Activated CD4-positive, alpha-beta memory T cell treated with anti-CD3 and anti-CD28 coated beads, Interleukin-2, amount 10 ng/mL, durations not matched to agents 7 days and 5 days (primary cell): ENCODE results near the gene TTLL5. TPM values are rescaled to one million over a fixed set of nuclear protein-coding genes. Genes with fewer than 3 reads are reported as not detected.
A peak's percentile ranks its signal among the peaks of the same experiment; 100 is the strongest.

Experiments used
- CTCF ChIA-PET: fragments of 350-600 bp; sonication (Branson Sonifier 250); formaldehyde crosslinking; loops from one replicate; lab custom pipeline; 2021; ENCODE audit warnings: antibody characterized with exemption, inconsistent platforms; lab: Charles Lee
- POLR2A ChIA-PET: fragments of 350-600 bp; sonication (Branson Sonifier 250); formaldehyde crosslinking; loops from one replicate; lab custom pipeline; 2021; ENCODE audit warnings: antibody characterized with exemption; lab: Charles Lee
- DNase-seq: peaks from one replicate; pipeline ENCODE4 v3.0.0-alpha.2; 2020
- H3K27ac Mint-ChIP-seq: one replicate; pipeline ENCODE4 v1.8.0; 2021; ENCODE audit warnings: mild to moderate bottlenecking, mixed read lengths
- H3K27me3 Mint-ChIP-seq: one replicate; pipeline ENCODE4 v1.8.0; 2021; ENCODE audit warnings: mixed read lengths
- H3K36me3 Mint-ChIP-seq: one replicate; pipeline ENCODE4 v1.8.0; 2021; ENCODE audit warnings: low read depth, mixed read lengths
- H3K4me1 Mint-ChIP-seq: one replicate; pipeline ENCODE4 v1.8.0; 2021; ENCODE audit warnings: mixed read lengths
- H3K4me3 Mint-ChIP-seq: one replicate; pipeline ENCODE4 v1.8.0; 2021; ENCODE audit warnings: mild to moderate bottlenecking, mixed read lengths
- H3K9me3 Mint-ChIP-seq: one replicate; pipeline ENCODE4 v1.8.0; 2021; ENCODE audit warnings: mixed read lengths
- total RNA-seq, 2 experiments: library from RNA; stranded (reverse); gene quantifications; one replicate each; pipeline ENCODE4 v1.2.3, GENCODE V29; 2021

TTLL5 gene
- total RNA-seq, 2 experiments from 2014 or later, result 30.6 to 33.1 TPM

DNA sequence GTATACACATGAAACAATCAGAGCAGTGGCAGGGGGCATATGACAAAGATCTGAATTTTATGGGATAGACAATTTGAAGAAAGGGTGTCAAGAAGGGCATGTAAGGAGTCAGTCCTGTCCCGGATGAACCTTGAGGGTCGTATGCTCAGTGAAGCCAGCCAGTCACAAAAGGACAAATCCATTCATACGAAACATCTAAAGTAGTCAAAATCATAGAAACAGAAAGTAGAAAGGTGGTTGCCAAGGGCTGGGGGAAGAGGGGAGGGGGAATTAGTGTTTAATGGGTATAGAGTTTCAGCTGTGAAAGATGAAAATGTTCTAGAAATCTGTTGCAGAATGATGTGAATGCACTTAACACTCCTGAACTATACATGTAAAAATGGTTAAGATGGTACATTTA, 163.3 kb downstream of the TTLL5 start:
- ChIA-PET CTCF (no interaction called here), POLR2A (no interaction called here)
- peaks cover 4% of the 10 kb centered on the region for H3K4me1 Mint-ChIP-seq
- peaks cover 26% of the 10 kb centered on the region for H3K36me3 Mint-ChIP-seq
- H3K9me3 Mint-ChIP-seq, result no peaks in the 10 kb centered on the region
- no peaks in the 10 kb centered on the region for H3K27me3 Mint-ChIP-seq
- DNase-seq, result no peak
- no peak overlapping the region for H3K4me3 Mint-ChIP-seq
- H3K27ac Mint-ChIP-seq, result no peak overlapping the region

DNA sequence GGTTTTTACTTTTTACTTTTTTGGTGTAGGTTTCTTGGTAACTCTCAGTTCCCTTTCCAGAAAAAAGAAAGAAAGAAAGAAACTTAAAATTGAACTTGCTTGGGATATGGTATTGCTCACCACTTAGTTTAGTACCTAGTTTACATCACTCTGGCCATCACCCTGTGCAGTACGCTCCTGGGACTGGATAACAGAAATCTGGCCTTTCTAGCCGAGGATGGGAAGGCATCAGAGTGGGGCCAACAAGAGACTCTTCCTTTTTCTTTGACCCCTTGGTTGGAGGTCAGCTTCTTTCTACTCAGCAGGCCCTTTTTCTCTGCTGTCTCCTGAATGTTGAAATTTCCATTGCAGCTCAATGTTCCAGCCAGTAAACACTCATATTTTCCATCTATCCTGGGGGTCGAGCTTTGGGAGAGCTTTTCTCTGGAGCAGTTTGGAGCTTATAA, 164.1 kb downstream of the TTLL5 start:
- peaks cover 26% of the 10 kb centered on the region for H3K36me3 Mint-ChIP-seq
- H3K4me3 Mint-ChIP-seq, result no peak overlapping the region
- no peak for DNase-seq
- ChIA-PET CTCF (no interaction called here), POLR2A (no interaction called here)
- H3K9me3 Mint-ChIP-seq, result no peaks in the 10 kb centered on the region
- H3K27ac Mint-ChIP-seq, result no peak overlapping the region
- no peaks in the 10 kb centered on the region for H3K27me3 Mint-ChIP-seq
- H3K4me1 Mint-ChIP-seq, result peaks cover 4% of the 10 kb centered on the region

DNA sequence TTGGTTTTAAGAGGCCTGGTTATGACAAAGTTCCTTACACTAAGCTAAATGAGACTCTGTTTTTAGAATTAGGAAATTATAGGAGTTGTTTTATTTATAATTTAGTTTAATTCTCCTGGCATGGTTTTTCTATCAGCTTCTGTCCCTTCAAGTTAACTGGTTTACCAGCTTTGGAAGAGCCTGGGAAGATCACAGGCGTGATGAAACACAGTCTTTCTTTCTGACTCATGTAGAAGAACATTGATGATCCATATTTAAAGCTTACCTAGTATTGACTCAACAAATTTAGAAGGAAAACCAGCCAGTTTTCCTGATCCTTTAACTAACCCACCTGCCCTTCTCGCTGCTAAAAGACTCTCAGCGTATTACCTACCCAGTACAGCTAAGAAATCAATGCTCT, 165.6 kb downstream of the TTLL5 start:
- ChIA-PET POLR2A (no interaction called here), CTCF (interaction anchor here (1.4 kb wide), 1 partner anchor 249 kb away, joined by 4 read pairs; no protein-coding TSS in a partner anchor)
- no peak for DNase-seq
- H3K9me3 Mint-ChIP-seq, result no peaks in the 10 kb centered on the region
- H3K4me3 Mint-ChIP-seq, result no peak overlapping the region
- H3K36me3 Mint-ChIP-seq, result peaks cover 23% of the 10 kb centered on the region
- H3K27ac Mint-ChIP-seq, result no peak overlapping the region
- H3K27me3 Mint-ChIP-seq, result no peaks in the 10 kb centered on the region
- peaks cover 14% of the 10 kb centered on the region for H3K4me1 Mint-ChIP-seq

DNA sequence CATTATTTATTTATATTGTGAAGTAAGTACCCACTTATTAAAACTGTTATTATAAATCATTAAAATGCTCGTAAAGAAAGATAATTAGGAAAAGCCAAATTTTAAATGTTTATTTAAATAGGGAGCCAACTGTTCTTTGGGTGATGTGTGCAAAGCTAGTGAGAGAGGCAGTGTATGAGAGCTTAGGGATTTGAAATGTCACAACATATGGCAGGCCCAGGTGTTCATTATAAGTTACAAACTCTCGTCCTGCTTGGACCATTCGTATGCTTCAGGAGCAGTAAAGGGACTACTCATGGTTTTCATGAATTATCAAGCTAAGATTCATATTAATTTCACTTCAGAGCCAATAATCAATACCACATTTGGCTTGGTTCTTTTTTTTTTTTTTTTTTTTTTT, 166.3 kb downstream of the TTLL5 start:
- ChIA-PET CTCF (interaction anchor here (0.7 to 1.4 kb wide), 2 partner anchors 79 to 250 kb away, joined by 4 to 5 read pairs; no protein-coding TSS in a partner anchor), POLR2A (no interaction called here)
- Mint-ChIP-seq H3K4me1 (peaks cover 19% of the 10 kb centered on the region), H3K9me3 (no peaks in the 10 kb centered on the region), H3K36me3 (peaks cover 25% of the 10 kb centered on the region), H3K27ac (no peak overlapping the region), H3K4me3 (no peak overlapping the region), H3K27me3 (no peaks in the 10 kb centered on the region)
- no peak for DNase-seq

DNA sequence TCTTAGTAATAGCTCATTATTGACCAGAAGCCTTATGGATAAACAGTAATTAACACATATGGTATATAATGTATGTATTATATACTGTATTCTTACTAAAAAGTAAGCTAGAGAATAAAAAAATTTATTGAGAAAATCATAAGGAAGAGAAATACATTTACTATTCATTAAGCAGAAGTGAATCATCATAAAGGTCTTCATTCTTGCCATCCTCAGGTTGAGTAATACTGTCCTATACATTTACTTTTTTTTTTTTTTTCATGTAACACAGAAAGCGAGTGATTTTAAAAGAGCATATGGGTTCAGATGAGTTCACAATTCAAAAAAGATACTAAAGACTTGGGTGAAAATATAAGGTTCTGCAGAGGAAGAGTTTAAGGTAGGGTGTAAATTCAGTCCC, 168.3 kb downstream of the TTLL5 start:
- H3K4me3 Mint-ChIP-seq, result no peak overlapping the region
- peaks cover 12% of the 10 kb centered on the region for H3K36me3 Mint-ChIP-seq
- ChIA-PET CTCF (interaction anchor here (1.0 to 2.0 kb wide), 3 partner anchors 15 to 154 kb away, joined by 3 to 4 read pairs (median 4); no protein-coding TSS in a partner anchor), POLR2A (no interaction called here)
- no peaks in the 10 kb centered on the region for H3K27me3 Mint-ChIP-seq
- peaks cover 16% of the 10 kb centered on the region for H3K4me1 Mint-ChIP-seq
- H3K27ac Mint-ChIP-seq, result no peak overlapping the region
- H3K9me3 Mint-ChIP-seq, result no peaks in the 10 kb centered on the region
- no peak for DNase-seq

DNA sequence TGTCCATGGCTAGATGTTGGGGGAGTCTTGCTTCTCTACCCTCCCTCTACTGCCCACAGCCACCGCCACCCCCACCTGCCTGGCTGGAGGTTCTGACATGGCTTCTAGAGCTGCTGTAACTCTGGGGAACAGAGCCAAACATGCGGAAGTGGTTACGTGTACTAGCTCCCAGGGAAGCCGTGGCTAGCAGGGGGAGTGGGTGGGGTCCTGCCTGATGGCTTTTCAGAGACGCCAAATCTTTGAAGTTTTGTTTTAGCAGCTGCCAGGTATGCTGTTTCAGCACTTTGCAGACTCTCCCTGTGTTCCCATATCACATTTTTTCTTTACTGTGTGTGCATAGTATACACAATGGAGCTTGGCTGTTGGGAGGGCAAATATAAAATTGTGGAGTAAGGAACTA, 170.4 kb downstream of the TTLL5 start:
- POLR2A ChIA-PET, result interaction anchor here (1.5 kb wide), 1 partner anchor 18 kb away, joined by 3 read pairs; no protein-coding TSS in a partner anchor
- Mint-ChIP-seq H3K36me3 (peaks cover 16% of the 10 kb centered on the region), H3K9me3 (no peaks in the 10 kb centered on the region), H3K27ac (peak overlapping the region; percentile 59), H3K4me3 (no peak overlapping the region), H3K4me1 (peaks cover 16% of the 10 kb centered on the region), H3K27me3 (no peaks in the 10 kb centered on the region)
- DNase-seq, result peak; percentile 60
- CTCF ChIA-PET, result interaction anchor here (1.1 to 1.7 kb wide), 4 partner anchors 13 to 151 kb away, joined by 3 to 7 read pairs (median 5); no protein-coding TSS in a partner anchor

DNA sequence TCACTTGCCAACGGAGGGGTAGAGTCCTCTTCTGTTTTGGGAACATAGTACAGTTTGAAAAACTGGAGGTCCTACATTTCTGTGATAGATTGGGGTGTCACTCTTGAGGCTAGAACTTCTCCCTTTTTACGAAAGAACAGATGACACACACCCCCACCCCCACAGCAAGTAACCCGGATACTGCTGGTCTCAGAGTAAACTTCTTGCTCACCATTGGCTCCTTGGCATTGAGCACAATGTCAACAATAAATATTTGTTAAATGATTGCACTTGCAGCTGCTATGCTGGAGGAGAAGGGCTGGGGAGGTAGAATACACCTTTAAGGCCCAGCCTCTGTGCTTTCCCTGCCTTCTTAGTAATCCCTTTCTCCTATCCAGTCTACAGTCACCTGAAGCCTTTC, 170.9 kb downstream of the TTLL5 start:
- H3K27ac Mint-ChIP-seq, result no peak overlapping the region
- no peaks in the 10 kb centered on the region for H3K9me3 Mint-ChIP-seq
- H3K27me3 Mint-ChIP-seq, result no peaks in the 10 kb centered on the region
- peaks cover 16% of the 10 kb centered on the region for H3K4me1 Mint-ChIP-seq
- DNase-seq, result no peak
- H3K36me3 Mint-ChIP-seq, result peaks cover 16% of the 10 kb centered on the region
- ChIA-PET CTCF (interaction anchor here (1.2 to 1.7 kb wide), 3 partner anchors 13 to 150 kb away, joined by 4 to 7 read pairs (median 6); no protein-coding TSS in a partner anchor), POLR2A (interaction anchor here (1.5 kb wide), 1 partner anchor 18 kb away, joined by 3 read pairs; no protein-coding TSS in a partner anchor)
- no peak overlapping the region for H3K4me3 Mint-ChIP-seq

DNA sequence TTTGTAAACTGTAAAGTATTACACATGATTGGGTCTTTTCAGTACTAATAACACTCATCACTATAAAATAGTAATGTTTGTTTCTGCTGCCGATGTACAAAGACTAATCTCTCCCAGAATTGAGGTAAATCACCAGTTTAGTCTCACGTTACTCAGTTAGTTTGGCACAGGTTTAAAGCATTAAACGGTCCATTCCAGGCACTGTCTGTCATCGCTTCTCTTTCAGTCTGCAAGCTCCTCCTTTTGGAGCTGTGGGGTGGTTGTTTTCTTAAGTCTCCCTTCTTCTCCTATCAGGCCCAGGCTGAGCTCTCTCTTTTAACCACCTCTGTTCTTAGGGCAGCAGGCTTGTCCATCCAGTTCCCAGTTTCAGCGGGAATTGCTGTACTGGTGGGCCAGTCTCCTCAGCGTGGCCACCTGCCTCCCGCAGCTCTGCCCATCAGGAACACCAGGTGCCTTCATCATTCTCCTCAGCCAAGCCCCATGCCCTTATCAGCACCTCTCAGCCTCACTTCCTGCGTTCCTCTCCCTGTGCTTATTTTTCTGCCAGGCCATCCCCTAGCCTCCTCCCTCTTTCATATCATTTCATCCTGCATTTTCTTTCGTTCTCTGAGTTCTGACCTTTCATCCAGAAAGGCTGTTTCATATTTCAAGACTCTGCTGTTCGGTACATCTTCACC, 171.7 kb downstream of the TTLL5 start:
- no peaks in the 10 kb centered on the region for H3K9me3 Mint-ChIP-seq
- CTCF ChIA-PET, result no interaction called here

DNA sequence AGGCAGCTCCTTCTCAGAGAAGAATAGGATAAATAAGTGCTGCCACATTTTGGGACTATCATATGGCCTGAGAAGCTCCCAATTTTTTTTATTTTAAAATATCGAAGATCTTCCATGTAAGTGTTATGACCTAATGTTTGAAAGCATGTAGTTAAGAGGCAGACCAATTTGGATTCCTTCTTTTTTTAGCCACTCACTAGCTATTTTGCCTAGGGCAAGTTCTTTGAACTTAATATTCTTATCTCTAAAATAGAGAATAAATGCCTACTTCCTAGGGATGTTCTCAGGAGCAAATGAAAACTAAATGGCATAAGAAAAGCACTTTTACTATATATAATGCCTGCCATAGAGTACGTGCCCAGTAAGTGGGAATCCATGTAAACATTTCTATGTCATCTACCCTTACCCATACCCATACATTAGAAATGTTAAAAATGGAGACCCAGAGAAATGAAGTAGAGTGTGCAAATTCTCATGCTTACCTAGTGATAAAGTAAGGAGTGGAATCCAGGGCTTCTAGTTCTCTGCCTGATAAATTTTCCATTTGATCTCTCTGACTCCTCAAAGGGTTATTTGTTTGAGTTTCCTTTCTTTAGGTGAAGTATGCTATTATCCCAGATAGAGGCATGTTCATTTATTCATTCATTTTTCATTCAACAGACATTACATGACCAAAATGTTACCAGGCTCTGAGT, 172.4 kb downstream of the TTLL5 start:
- Mint-ChIP-seq H3K4me1 (peaks cover 16% of the 10 kb centered on the region), H3K27ac (no peak overlapping the region), H3K4me3 (no peak overlapping the region), H3K36me3 (peaks cover 22% of the 10 kb centered on the region), H3K27me3 (no peaks in the 10 kb centered on the region), H3K9me3 (no peaks in the 10 kb centered on the region)
- no peak for DNase-seq
- CTCF ChIA-PET, result no interaction called here
- POLR2A ChIA-PET, result no interaction called here

More for the DNA sequence above, 171.7 kb downstream of the TTLL5 start:
- no peak for DNase-seq
- H3K27ac Mint-ChIP-seq, result no peak overlapping the region
- no peaks in the 10 kb centered on the region for H3K27me3 Mint-ChIP-seq
- peaks cover 16% of the 10 kb centered on the region for H3K4me1 Mint-ChIP-seq
- POLR2A ChIA-PET, result interaction anchor here (1.5 kb wide), 1 partner anchor 19 kb away, joined by 3 read pairs; no protein-coding TSS in a partner anchor
- peaks cover 19% of the 10 kb centered on the region for H3K36me3 Mint-ChIP-seq
- no peak overlapping the region for H3K4me3 Mint-ChIP-seq

DNA sequence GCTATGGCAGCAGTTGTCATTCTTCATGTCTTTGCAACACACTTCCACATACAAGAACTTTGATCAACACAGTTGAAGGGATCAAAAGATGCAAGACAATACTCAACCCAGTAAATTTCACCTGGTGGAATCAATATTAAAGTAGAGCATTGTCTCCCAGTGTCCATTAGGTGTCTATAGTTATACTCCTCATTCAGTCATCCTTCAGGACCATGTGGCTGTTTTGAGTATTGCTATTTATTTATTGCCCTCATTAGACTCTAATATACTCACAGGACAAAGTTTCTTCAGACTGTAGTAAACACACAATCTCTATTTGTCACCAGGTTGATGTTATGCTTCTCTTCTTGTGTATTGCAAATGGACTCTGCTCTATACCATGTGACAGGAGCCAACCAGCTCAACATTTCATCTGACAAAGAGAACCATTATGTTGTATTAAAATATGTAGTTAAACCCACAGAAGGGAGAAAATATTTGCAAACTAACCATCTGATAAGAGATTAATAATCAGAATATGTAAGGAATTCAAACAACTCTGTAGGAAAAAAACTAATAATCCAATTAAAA, 174.2 kb downstream of the TTLL5 start:
- ChIA-PET CTCF (no interaction called here), POLR2A (no interaction called here)
- H3K9me3 Mint-ChIP-seq, result peaks cover 11% of the 10 kb centered on the region
- no peak overlapping the region for H3K4me3 Mint-ChIP-seq
- H3K4me1 Mint-ChIP-seq, result peaks cover 16% of the 10 kb centered on the region
- DNase-seq, result no peak
- no peak overlapping the region for H3K27ac Mint-ChIP-seq
- H3K36me3 Mint-ChIP-seq, result peaks cover 38% of the 10 kb centered on the region
- H3K27me3 Mint-ChIP-seq, result no peaks in the 10 kb centered on the region

DNA sequence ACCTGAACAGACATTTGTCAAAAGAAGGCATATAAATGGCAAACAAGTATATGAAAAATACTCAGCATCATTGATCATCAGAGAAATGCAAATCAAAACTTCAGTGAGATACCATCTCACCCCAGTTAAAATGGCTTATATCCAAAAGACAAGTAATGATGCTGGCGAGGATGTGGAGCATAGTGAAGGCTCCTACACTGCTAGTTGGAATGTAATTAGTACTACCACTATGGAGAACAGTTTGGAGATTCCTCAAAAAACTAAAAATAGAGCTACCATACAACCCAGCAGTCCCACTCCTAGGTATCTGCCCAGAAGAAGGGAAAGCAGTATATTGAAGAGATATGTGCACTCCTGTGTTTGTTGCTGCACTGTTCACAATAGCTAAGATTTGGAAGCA, 174.7 kb downstream of the TTLL5 start:
- no peak for DNase-seq
- H3K27ac Mint-ChIP-seq, result no peak overlapping the region
- peaks cover 38% of the 10 kb centered on the region for H3K36me3 Mint-ChIP-seq
- H3K9me3 Mint-ChIP-seq, result peaks cover 11% of the 10 kb centered on the region
- ChIA-PET POLR2A (no interaction called here), CTCF (no interaction called here)
- H3K4me1 Mint-ChIP-seq, result peaks cover 13% of the 10 kb centered on the region
- no peak overlapping the region for H3K4me3 Mint-ChIP-seq
- no peaks in the 10 kb centered on the region for H3K27me3 Mint-ChIP-seq

DNA sequence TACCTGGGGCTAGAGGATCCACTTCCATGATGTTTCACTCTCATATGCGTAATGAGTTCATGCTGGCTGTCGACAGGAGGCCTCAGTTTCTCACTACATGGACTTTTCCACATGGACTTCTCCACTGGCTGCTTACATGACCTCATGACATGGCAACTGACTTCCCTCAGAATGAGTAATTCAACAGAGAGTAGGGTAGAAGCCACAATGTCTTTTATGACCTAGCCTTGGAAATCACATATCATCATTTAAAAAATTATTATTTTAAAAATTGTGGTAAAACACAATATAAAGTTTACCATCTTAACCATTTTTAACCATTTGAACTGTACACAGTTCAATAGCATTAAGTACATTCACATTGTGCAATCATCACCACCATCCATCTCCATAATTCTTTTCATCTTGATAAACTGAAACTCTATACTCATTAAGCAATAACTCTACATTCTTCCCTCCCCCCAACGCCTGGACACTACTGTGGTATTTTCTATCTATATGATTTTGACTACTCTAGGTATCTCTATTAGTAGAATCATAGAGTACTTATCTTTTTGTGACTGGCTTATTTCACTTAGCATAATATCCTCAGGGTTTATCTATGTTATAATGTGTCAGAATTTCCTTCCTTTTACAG, 176.2 kb downstream of the TTLL5 start:
- CTCF ChIA-PET, result no interaction called here

More for the DNA sequence above, 176.2 kb downstream of the TTLL5 start:
- POLR2A ChIA-PET, result no interaction called here
- peaks cover 11% of the 10 kb centered on the region for H3K9me3 Mint-ChIP-seq
- H3K36me3 Mint-ChIP-seq, result peaks cover 40% of the 10 kb centered on the region
- peaks cover 2% of the 10 kb centered on the region for H3K4me1 Mint-ChIP-seq
- no peaks in the 10 kb centered on the region for H3K27me3 Mint-ChIP-seq
- H3K27ac Mint-ChIP-seq, result no peak overlapping the region
- H3K4me3 Mint-ChIP-seq, result no peak overlapping the region
- DNase-seq, result no peak
